Stimulated activated CD4-positive, alpha-beta T cell treated with anti-CD3 and anti-CD28 coated beads, TNF-alpha, amount 100 ng/mL, for 1 hour (primary cell): ENCODE data around the gene ADI1.
"Not testable (repeated sequence)": the region's sequence is repeated elsewhere in the genome, so short reads cannot be mapped to it uniquely, and the experiment has no call there.

ENCODE experiments used
- DNase-seq, 3 donors: peaks; one replicate each; pipeline ENCODE4 v3.0.0-alpha.2; 2020; ENCODE audit warnings: low read depth in 3 of 3, low spot score in 1 of 3

The ADI1 gene

GRCh38 chr2:3494984-3495666, 24.2 kb downstream of the ADI1 start:
- DNase-seq, result no peak

DNA sequence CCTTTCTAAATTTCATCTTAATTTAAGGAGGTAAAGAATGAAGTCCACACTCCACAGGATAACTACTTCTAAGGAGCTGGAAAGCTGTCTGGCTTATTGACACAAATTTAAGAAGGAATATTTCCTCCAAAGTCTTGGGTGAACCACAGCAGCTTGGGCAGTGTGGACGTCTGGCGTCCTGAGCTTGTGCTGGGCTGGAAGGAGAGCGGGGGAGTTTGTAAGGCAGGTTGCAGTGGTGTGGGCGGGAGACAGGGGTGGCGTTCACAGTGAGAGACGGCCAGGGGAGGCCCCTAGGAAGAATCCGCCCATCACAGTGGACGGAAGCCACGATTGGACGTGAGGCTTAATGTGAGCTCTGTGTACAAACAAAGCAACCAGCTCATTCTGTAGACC, 25.7 kb downstream of the ADI1 start:
- DNase-seq, result no peak

GRCh38 chr2:3492951-3493614, 26.2 kb downstream of the ADI1 start:
- no peak for DNase-seq

DNA sequence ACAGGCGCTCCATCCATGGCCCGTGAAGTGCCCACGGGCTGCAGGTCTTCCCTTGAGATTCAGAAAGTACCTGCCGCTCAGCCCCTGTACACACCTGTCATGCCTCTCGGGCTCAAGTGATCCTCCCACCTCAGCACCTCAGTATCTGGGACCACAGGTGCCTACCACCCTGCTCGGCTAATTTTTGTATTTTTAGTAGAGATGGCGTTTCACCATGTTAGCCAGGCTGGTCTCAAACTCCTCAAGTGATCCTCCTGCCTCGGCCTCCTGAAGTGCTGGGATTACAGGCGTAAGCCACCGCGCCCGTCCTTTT, 26.9 kb downstream of the ADI1 start:
- DNase-seq, result not testable (repeated sequence)

GRCh38 chr2:3491716-3492474, 27.4 kb downstream of the ADI1 start:
- no peak for DNase-seq

DNA sequence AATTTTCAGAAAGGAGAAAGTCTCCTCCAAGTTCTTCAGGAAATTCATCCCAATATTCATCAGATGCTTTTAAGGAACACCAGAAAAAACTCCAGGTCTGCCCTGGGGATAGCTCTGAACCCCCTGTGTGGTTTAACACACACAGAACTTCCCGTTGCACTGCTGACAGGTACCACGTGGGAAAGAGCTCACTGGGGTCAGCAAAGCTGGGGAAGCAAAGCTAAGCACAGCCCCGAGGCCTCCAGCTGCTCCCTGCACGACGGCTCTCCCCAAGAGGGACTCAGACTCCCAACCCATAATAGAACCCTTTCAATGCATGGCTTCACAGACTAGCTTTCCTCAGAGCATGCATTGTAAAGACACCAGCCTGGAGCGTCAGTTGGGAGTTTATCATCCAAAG, 28.0 kb downstream of the ADI1 start:
- DNase-seq, result no peak

- no peak for DNase-seq
Measured at GRCh38 chr2:3490191-3491170, 28.9 kb downstream of the ADI1 start.

GRCh38 chr2:3489764-3490115, 29.6 kb downstream of the ADI1 start:
- DNase-seq, result no peak

DNA sequence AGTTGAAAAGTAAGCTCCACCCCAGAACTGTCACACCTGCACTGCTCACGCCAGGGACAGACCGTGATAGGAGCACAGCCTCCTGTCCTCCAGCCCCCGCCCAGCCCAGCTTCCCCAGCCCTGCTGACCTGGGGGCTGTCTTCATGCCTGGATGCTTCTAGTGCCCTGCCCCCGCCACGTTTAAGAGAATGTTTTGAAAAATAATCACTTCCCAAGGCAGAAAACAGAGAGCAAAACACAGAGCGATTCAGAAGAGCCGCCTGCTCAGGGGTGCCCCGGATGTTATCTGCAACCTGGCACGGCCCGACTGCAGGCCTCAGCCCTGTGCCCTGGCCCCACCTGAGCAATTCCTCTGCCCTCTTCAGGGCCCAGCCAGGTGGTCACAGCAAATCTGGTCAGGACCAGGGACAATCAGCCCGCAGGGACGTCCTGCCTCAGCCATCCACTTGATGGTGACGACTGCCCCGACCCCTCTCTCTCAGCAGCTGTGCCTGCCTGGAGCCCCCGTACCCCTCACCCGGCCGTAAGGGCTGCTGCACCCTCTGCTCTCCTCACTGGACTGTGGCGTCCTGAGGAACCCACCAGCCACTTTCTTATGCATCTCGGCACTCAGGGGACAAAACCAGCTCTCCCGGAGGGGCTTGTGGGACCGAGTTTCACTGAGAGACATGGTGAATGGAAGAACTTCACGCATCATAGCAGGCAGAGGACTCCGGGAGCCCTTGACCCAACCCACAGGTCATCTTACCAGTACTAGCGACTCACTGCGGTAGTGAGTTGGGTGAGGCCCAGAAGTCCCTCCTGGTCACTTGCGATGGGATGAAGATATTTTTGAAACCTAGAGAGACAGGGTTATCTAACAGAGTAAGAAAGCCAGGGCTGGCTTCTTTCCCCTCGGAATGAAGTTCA, 30.2 kb downstream of the ADI1 start:
- DNase-seq, result no peak

GRCh38 chr2:3488061-3488531, 31.2 kb downstream of the ADI1 start:
- no peak for DNase-seq

- no peak for DNase-seq
Measured at GRCh38 chr2:3487432-3487831, 31.9 kb downstream of the ADI1 start.

GRCh38 chr2:3487028-3487425, 32.3 kb downstream of the ADI1 start:
- DNase-seq, result no peak

DNA sequence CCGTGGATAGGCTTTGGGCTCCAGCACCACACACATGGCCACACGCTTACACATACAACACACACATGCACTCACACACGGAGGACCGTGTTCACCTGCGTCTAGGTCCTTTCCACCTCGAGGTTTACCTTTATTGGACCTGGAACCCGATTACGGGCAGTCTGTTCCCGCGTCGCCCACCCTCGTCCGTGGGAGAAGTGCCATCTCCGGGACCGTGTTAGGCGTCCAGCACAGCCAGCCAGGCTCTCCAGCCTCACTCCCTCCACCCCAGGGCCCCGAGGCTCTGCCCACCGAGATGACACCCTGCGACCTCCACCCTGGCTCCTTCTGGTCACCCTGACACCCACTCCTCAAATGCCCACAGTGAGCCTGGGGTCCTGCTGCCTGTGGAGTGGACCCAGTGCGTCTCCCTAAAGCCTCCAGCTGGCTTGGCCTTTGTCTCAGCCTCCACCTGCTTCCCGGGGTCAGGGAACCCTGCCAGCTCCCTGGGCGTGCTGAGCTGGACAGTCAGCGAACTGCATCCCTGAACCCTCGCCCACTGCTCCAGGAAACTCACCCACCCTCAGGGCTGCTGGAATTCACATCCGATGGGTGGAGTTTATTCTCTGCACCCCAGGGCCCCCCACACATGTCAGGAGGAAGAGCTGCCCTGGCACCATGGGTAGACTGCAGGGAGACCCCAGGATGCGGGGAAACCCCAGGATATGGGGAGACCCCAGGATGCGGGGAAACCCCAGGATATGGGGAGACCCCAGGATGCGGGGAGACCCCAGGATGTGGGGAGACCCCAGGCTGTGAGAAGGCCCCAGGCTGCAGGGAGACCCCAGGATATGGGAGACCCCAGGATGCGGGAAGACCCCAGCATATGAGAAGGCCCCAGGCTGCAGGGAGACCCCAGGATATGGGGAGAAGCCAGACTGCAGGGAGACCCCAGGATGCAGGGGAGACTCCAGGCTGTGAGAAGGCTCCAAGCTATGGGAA, 33.0 kb downstream of the ADI1 start:
- no peak for DNase-seq

DNA sequence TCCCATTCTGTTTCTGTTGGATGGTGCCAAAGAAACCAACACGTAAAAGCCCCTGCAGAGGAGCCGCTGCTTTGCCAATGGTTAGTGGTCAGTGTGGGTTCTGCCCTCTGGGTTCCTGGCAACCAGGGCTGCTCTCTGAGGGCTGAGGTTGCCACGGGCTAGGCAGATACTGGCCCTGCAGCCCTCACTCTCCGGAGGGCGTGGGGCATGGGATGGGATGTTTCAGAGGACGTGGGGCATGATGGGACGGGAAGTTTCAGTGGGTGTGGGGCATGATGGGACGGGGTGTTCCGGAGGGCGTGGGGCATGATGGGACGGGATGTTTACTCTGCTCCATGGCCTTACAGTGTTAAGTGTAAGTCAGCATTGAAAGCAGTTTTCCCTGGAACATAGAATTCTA, 34.2 kb downstream of the ADI1 start:
- no peak for DNase-seq

- DNase-seq, result no peak
Measured at GRCh38 chr2:3483986-3484960, 35.1 kb downstream of the ADI1 start.

DNA sequence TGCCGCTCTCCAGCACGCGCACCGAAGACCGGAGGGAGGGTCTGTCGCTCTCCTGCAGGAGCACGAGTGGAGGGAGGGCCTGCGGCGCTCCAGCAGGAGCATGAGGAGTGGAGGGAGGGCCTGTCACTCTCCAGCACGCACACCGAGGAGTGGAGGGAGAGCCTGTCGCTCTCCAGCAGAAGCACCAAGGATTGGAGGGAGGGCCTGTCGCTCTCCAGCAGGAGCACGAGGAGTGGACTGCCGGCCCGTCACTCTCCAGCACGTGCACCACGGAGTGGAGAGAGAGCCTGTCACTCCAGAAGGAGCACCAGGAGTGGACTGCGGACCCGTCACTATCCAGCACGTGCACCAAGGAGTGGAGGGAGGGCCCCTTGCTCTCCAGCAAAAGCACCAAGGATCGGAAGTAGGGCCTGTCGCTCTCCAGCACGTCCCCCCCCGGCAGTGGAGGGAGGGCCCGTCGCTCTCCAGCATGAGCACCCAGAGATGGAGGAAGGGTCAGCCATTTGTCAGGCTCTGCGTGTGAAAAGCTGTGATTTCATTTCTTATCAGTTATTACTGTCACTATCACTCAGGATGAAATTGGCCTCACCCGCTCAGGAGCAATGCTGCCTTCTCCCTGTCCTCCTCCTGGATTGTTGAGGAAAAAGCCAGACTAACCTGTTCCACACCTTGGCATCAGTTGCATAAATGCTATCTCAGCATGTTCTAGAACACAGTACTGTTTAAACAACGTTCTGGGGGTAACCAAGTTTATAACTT, 35.9 kb downstream of the ADI1 start:
- DNase-seq, result no peak

DNA sequence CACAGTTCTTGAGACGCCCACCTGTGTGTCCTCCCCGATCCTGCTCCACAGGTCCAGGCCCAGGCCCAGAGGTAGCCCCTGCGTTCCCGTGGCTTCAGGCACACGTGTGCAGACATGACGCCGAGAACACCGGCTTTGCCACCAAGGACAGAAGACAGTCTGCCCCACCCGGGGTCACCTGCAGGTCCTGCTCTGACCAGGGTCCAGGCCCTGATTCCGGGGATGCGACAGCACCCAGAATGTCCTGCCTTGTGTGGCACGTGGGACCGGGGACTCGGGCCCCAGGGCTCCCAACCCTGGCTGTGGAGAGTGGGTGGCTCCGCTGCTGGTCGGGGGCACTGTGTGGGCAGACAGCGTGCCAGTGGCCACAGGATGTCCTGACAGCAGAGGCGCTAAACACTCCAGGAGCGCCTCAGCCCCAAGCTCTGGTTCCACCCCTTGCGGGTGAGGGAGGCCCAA, 36.9 kb downstream of the ADI1 start:
- no peak for DNase-seq
